Ishikawa (cell line): ENCODE data around the gene PACS1.

Source experiments
- CEBPB ChIP-seq: IDR thresholded peaks from 2 replicates; pipeline ENCODE4 v1.6.1; 2012
- CREB1 ChIP-seq: IDR thresholded peaks from 2 replicates; pipeline ENCODE4 v1.6.1; 2012; ENCODE audit warnings: low read depth
- EGR1 ChIP-seq: IDR thresholded peaks from 2 replicates; pipeline ENCODE4 v1.6.1; 2012
- EP300 ChIP-seq: IDR thresholded peaks from 2 replicates; pipeline ENCODE4 v1.6.1; 2012; ENCODE audit warnings: borderline replicate concordance
- FOXM1 ChIP-seq: IDR thresholded peaks from 2 replicates; pipeline ENCODE4 v1.6.1; 2012; ENCODE audit warnings: low read depth, borderline replicate concordance
- TCF12 ChIP-seq: IDR thresholded peaks from 2 replicates; pipeline ENCODE4 v1.6.1; 2012; ENCODE audit warnings: low read depth
- YY1 ChIP-seq: IDR thresholded peaks from 2 replicates; pipeline ENCODE4 v1.6.1; 2012; ENCODE audit warnings: low read depth
- TF ChIP-seq, protein P1 (sequence below): IDR thresholded peaks from 2 replicates; pipeline ENCODE4 v1.6.1; 2012
- TF ChIP-seq, protein P2 (sequence below): IDR thresholded peaks from 2 replicates; pipeline ENCODE4 v1.6.1; 2012

DNA sequence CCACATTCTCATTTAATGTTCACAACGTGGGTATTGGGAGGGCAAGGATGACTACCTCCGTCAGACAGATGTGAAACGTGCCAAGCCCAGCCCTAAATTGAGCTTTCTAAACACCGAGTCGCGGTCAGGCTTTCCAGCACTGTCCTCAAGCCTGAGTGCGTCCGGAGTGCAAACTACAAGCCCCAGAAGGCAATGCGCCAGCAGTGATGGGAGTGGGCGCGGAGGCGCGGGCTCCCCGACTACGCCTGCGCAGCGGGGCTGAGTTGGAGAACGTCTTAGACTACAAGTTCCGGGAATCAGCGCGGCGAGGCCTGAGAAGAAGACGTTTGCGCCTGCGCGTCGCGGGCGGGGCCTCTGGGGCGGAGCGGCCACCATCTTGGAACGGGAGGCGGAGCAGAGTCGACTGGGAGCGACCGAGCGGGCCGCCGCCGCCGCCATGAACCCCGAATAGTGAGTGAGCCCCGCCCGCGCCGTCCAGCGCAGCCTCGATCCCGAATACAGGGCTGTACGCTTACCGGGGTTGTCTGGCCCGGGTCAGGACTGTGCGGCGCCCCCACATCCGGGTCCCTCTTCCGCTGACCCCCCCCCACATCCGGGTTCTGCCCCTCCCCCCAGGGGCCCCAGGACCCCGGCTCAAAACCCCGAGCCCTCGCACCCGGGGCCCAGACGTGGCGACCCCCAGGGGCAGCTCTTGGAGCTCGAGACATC lies 198.3 kb downstream of the PACS1 start, which contains the start of gene RAB1B:
- TF ChIP-seq, protein P1, sequence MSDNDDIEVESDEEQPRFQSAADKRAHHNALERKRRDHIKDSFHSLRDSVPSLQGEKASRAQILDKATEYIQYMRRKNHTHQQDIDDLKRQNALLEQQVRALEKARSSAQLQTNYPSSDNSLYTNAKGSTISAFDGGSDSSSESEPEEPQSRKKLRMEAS = peak; percentile 63; the same call in 1 of the 2 replicates
- TF ChIP-seq EP300 = 0 out of 2 replicates have a peak, but pooled peaks have one; percentile 19
- TF ChIP-seq EGR1 = peak; percentile 58; the same call in 1 of the 2 replicates
- no peak for TF ChIP-seq FOXM1
- TF ChIP-seq CEBPB = no peak
- TF ChIP-seq, protein P2, sequence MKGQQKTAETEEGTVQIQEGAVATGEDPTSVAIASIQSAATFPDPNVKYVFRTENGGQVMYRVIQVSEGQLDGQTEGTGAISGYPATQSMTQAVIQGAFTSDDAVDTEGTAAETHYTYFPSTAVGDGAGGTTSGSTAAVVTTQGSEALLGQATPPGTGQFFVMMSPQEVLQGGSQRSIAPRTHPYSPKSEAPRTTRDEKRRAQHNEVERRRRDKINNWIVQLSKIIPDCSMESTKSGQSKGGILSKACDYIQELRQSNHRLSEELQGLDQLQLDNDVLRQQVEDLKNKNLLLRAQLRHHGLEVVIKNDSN = no peak
- peak; percentile 87 for TF ChIP-seq YY1
- 0 out of 2 replicates have a peak, but pooled peaks have one; percentile 21 for TF ChIP-seq TCF12
- no peak for TF ChIP-seq CREB1
